ENCODE data around the gene NAV1.

Gene NAV1

GRCh38 chr1:201551877-201552731, 13.2 kb downstream of the NAV1 start:
- DNase-seq: no peak

GRCh38 chr1:201552941-201553351, 14.0 kb downstream of the NAV1 start:
- DNase-seq: no peak

- DNase-seq: no peak
Observed at GRCh38 chr1:201553496-201554189, 14.7 kb downstream of the NAV1 start.

GRCh38 chr1:201554190-201554600, 15.3 kb downstream of the NAV1 start:
- DNase-seq: no peak

- peak; percentile 48 for DNase-seq
Observed at GRCh38 chr1:201554789-201555592, 16.1 kb downstream of the NAV1 start.

- DNase-seq: no peak
Observed at GRCh38 chr1:201555593-201555945, 16.6 kb downstream of the NAV1 start.

- no peak for DNase-seq
Observed at GRCh38 chr1:201556841-201557571, 18.1 kb downstream of the NAV1 start.

GRCh38 chr1:201557572-201557958, 18.6 kb downstream of the NAV1 start:
- no peak for DNase-seq

GRCh38 chr1:201559679-201560162, 20.8 kb downstream of the NAV1 start:
- DNase-seq: peak; percentile 63

GRCh38 chr1:201560328-201561194, 21.6 kb downstream of the NAV1 start:
- no peak for DNase-seq

- no peak for DNase-seq
Observed at GRCh38 chr1:201561195-201561564, 22.3 kb downstream of the NAV1 start.

GRCh38 chr1:201561601-201562000, 22.7 kb downstream of the NAV1 start:
- DNase-seq: no peak

- no peak for DNase-seq
Observed at GRCh38 chr1:201562257-201562656, 23.3 kb downstream of the NAV1 start.

- DNase-seq: no peak
Observed at GRCh38 chr1:201562659-201563405, 23.9 kb downstream of the NAV1 start.

- no peak for DNase-seq
Observed at GRCh38 chr1:201563406-201563780, 24.5 kb downstream of the NAV1 start.

GRCh38 chr1:201563941-201564340, 25.0 kb downstream of the NAV1 start:
- DNase-seq: no peak

GRCh38 chr1:201565024-201565730, 26.2 kb downstream of the NAV1 start:
- no peak for DNase-seq

GRCh38 chr1:201565771-201566528, 27.0 kb downstream of the NAV1 start:
- DNase-seq: no peak

- DNase-seq: no peak
Observed at GRCh38 chr1:201566529-201566823, 27.5 kb downstream of the NAV1 start.

All from NCI-H2029 (cell line).